GM12865 (cell line): Measurements from ENCODE around the gene COX19.

ENCODE experiments used
- DNase-seq: peaks from one replicate; pipeline ENCODE4 v3.0.0; 2010; ENCODE audit warnings: low read depth
- H3K4me3 ChIP-seq: 2 replicates; pipeline ENCODE4 v1.5.1; 2011; ENCODE audit warnings: mild to moderate bottlenecking, low read depth, low read length, control low read depth
- TF ChIP-seq, protein P1 (sequence below): IDR thresholded peaks from 2 replicates; pipeline ENCODE4 v1.5.1; 2011; ENCODE audit warnings: low read length, control low read depth, low read depth, inconsistent platforms; ENCODE audit not compliant: insufficient read depth; ENCODE audit errors: missing control alignments

COX19 gene

DNA sequence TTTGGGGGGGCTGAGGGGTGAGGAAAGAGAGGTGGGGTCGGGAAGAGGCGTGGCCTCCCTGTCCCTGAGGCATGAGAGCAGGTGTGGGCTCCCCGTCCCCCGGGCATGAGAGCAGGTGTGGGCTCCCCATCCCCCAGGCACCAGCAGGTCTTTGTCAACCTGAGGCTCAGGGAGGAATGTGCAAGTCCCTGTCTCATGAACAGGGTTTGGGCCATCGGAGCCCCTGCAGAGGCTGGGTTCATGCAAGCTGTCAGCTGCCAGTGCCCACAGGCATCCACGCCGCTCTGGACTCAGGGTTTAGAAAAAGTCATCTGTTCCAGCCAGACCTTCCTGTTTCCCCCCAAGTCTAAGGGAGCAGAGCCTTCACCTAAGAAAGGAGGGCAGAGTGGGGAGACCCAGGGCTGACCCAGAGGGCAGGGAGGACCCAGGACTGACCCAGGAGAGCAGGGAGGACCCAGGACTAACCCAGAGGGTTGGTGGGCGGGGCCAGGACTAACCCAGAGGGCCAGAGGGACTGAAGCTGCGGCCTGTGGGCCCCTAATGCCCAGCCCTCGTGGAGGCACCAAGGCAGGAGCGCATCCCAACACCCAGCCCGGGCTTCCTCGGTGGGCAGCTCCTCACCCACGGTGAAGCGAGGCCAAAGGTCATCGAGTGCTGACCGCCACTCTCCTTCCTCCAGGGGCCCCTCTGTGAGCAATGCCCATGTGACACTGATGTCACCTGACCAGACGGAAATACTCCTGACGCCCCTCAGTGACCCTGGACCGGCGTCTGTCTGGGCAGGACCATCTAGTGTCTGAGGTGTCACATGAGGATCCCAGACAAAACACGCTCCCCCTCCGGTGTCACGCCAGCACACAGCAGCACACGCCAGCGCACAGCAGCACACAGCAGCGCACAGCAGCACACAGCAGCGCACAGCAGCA lies 40.1 kb upstream of the COX19 start:
- H3K4me3 ChIP-seq = no peak overlapping the region
- no peak for DNase-seq
- TF ChIP-seq, protein P1, sequence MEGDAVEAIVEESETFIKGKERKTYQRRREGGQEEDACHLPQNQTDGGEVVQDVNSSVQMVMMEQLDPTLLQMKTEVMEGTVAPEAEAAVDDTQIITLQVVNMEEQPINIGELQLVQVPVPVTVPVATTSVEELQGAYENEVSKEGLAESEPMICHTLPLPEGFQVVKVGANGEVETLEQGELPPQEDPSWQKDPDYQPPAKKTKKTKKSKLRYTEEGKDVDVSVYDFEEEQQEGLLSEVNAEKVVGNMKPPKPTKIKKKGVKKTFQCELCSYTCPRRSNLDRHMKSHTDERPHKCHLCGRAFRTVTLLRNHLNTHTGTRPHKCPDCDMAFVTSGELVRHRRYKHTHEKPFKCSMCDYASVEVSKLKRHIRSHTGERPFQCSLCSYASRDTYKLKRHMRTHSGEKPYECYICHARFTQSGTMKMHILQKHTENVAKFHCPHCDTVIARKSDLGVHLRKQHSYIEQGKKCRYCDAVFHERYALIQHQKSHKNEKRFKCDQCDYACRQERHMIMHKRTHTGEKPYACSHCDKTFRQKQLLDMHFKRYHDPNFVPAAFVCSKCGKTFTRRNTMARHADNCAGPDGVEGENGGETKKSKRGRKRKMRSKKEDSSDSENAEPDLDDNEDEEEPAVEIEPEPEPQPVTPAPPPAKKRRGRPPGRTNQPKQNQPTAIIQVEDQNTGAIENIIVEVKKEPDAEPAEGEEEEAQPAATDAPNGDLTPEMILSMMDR = no peak

DNA sequence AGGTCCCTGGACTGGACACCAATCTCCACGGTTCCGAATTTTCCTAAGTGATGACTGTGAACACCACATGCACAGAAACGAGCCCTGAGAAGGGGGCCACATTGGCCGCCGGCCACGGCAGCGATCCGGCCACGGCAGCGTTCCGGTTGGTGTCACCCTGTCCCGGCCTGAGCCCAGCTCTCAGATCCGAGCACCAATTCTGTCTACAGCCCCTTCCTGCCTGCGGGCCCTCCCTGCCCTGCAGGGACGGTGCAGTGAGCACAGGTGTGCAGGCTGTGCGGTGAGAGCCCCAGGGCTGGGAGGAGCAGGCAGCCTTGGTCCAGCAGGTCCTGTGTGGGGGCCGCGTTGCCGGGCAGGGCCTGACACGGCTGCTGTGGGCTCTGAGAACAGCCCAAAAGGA lies 39.3 kb upstream of the COX19 start:
- no peak for DNase-seq
- TF ChIP-seq, protein P1 = no peak
- H3K4me3 ChIP-seq = no peak overlapping the region

GRCh38 chr7:1013581-1013980 lies 38.2 kb upstream of the COX19 start:
- DNase-seq = no peak
- no peak overlapping the region for H3K4me3 ChIP-seq
- TF ChIP-seq, protein P1 = no peak

GRCh38 chr7:1012716-1013095 lies 37.4 kb upstream of the COX19 start:
- no peak for DNase-seq
- no peak overlapping the region for H3K4me3 ChIP-seq
- TF ChIP-seq, protein P1 = no peak

- no peak overlapping the region for H3K4me3 ChIP-seq
- TF ChIP-seq, protein P1 = no peak
- no peak for DNase-seq
Measured at GRCh38 chr7:1012004-1012715, 36.8 kb upstream of the COX19 start.

DNA sequence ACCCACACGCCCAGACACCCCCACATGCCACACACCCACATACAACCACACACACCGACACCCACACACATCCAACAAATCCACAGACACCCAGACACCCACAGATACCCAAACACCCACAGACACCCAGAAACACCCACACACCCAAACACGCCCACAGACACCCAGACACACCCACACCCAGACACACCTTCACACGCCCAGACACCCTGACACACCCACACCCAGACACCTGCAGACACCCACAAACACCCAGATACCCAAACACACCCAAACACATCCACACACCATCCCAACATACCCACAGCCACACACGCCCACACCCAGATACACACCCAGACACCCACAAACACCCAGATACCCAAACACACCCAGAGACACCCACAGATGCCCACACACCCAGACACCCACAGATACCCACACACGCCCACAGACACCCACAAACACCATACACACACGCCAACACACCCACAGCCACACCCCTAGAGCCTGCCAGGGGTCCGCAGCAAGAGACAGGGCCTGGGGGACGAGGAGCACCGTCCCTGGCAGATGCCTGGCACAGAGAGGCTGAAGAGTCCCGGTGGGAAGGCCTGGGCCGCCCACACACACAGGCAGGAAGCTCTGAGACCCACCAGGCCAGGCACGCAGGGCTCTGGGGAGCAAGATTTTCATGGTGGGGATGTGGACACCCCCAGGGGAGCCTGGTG lies 36.1 kb upstream of the COX19 start:
- TF ChIP-seq, protein P1 = no peak
- DNase-seq = no peak

More for the DNA sequence above, 36.1 kb upstream of the COX19 start:
- no peak overlapping the region for H3K4me3 ChIP-seq
